Left lung (tissue), 10 donors: ENCODE results near the gene TMEM132A. TPM values are rescaled to one million over a fixed set of nuclear protein-coding genes. Genes with fewer than 3 reads are reported as not detected.

ENCODE experiments used
- ATAC-seq: fragments of 200-7000 bp; cut with Tn5 transposase; one replicate; pipeline ENCODE4 v1.9.1; 2020; ENCODE audit warnings: moderate library complexity
- DNase-seq, 4 donors: peaks; one replicate each; pipeline ENCODE4 v3.0.0-alpha.2; 2013 to 2020
- H3K27ac ChIP-seq, 2 donors: fragments of 200-600 bp; sonication (generic) in 1 of 2; one replicate each; pipeline versions ENCODE4 v1.5.0 to v1.8.0; 2020 to 2021
- H3K27me3 ChIP-seq, 2 donors: fragments of 200-600 bp; sonication (generic) in 1 of 2; one replicate each; pipeline versions ENCODE4 v1.5.0 to v1.8.0; 2020 to 2021
- H3K36me3 ChIP-seq, 2 donors: fragments of 200-600 bp; sonication (generic) in 1 of 2; one replicate each; pipeline versions ENCODE4 v1.5.0 to v1.8.0; 2020 to 2021
- H3K4me1 ChIP-seq, 2 donors: fragments of 200-600 bp; one replicate each; pipeline ENCODE4 v1.8.0; 2021
- H3K4me3 ChIP-seq, 2 donors: fragments of 200-600 bp; sonication (generic) in 1 of 2; one replicate each; pipeline versions ENCODE4 v1.5.0 to v1.8.0; 2020 to 2021; ENCODE audit warnings: mild to moderate bottlenecking in 1 of 2
- H3K9me3 ChIP-seq, 2 donors: fragments of 200-600 bp; sonication (generic) in 1 of 2; one replicate each; pipeline versions ENCODE4 v1.5.0 to v1.8.0; 2020 to 2021
- intact Hi-C, 2 donors: fragments of 100-400 bp; cut with DNase I; formaldehyde crosslinking; loops; one replicate each; pipeline versions ENCODE4 v1.11.2 to v1.14.2; 2022
- polyA plus RNA-seq, 6 donors: library from polyadenylated mRNA; unstranded; fragments of 120-200 nt; gene quantifications; one replicate each; pipeline ENCODE4 v1.2.1, GENCODE V29; 2013; ENCODE audit not compliant: insufficient read length in 6 of 6
- total RNA-seq, 2 donors: library from RNA; stranded (reverse); fragmentation: NEBNext Ultra II Directional; extraction: Animal tissue kit (Norgen Biotek cat#: 25700); gene quantifications; one replicate each; pipeline ENCODE4 v1.2.1, GENCODE V29; 2021
- TF ChIP-seq, protein P1 (sequence below), 2 donors: fragments of 200-600 bp; sonication (generic) in 1 of 2; IDR thresholded peaks; one replicate each; pipeline versions ENCODE4 v1.5.0 to v1.8.0; 2021; ENCODE audit warnings: antibody characterized with exemption in 2 of 2
- donor health status: DM: no; HTN: yes; CAD: no.
- donor health status: DM: no; HTN: no; CAD: no.

TMEM132A gene
- total and polyA plus RNA-seq, 8 donors, result 12.3 to 67.8 (median 43.2) TPM

DNA sequence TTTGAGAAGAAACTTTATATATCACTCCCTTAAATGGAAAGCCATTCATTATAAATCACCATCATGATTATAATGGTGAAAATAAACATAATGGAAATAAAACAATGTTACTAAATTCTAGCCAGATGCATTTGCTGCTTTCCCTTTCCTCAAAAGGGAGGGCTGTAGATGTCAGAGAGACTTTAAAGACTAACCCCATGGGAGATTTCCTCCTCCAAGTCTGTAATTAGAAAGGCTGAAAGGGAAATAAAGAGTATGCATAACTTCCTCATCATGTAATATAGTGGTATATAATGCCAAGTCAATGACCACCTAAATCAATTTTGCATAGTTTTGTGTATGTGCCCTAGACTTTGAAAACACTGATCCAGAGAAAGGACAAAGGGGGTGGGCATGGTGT, 53.6 kb downstream of the TMEM132A start:
- ATAC-seq (no peak), DNase-seq (no peak)
- TF ChIP-seq, protein P1, sequence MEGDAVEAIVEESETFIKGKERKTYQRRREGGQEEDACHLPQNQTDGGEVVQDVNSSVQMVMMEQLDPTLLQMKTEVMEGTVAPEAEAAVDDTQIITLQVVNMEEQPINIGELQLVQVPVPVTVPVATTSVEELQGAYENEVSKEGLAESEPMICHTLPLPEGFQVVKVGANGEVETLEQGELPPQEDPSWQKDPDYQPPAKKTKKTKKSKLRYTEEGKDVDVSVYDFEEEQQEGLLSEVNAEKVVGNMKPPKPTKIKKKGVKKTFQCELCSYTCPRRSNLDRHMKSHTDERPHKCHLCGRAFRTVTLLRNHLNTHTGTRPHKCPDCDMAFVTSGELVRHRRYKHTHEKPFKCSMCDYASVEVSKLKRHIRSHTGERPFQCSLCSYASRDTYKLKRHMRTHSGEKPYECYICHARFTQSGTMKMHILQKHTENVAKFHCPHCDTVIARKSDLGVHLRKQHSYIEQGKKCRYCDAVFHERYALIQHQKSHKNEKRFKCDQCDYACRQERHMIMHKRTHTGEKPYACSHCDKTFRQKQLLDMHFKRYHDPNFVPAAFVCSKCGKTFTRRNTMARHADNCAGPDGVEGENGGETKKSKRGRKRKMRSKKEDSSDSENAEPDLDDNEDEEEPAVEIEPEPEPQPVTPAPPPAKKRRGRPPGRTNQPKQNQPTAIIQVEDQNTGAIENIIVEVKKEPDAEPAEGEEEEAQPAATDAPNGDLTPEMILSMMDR (IDR thresholded peaks at IDR 0.05), result no peak
- Histone ChIP-seq H3K9me3 (no peaks in the 10 kb centered on the region), H3K27me3 (no peaks in the 10 kb centered on the region), H3K4me3 (no peak overlapping the region), H3K27ac (no peak overlapping the region), H3K36me3 (no peaks in the 10 kb centered on the region), H3K4me1 (no peaks in the 10 kb centered on the region)
- intact Hi-C loops, result no loop called here

DNA sequence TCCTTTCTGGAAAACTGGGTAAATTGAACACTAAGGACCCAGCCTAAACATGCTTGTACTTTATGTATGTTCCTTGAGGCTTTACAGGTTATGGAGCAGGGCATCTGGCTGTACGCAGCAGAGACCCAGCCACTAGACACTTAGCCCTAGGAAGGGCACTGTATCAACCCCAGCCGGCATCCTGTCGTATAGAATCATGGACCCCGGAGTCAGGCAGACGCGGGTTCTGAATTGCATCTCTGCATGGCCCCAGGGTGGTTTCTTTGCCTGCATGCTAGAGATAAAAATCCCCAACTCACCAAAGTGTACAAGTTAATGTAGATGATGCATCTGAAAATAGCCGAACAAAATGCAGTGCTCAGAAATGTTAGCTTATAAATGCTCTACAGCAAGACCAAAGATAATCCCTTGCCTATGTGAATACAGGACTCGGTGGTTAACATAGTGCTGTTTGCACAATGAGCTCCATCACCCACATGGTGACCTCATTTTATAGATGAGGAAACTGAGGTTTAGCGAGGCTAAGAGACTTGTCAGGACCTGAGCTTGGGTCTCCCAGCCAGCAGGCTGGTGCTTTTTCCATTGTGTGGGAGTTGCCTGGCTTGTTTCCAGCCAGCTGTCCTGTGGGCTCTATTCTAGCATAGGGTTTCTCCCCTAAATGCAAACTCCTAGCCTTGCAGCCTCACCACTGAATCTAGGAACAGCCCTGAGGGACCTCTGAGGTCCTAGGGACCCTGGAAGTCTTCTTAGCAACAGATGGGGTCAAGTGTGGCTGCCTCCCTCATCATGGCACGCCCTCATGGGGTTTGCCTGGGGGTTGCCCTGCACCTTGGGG, 54.5 kb downstream of the TMEM132A start:
- TF ChIP-seq, protein P1 (IDR thresholded peaks at IDR 0.05), result no peak
- H3K9me3 ChIP-seq, result no peaks in the 10 kb centered on the region
- no peaks in the 10 kb centered on the region for H3K4me1 ChIP-seq
- intact Hi-C loops, result no loop called here
- no peaks in the 10 kb centered on the region for H3K27me3 ChIP-seq
- no peaks in the 10 kb centered on the region for H3K36me3 ChIP-seq
- ATAC-seq (peak; percentile 39), DNase-seq (no peak)
- no peak overlapping the region for H3K4me3 ChIP-seq
- no peak overlapping the region for H3K27ac ChIP-seq

DNA sequence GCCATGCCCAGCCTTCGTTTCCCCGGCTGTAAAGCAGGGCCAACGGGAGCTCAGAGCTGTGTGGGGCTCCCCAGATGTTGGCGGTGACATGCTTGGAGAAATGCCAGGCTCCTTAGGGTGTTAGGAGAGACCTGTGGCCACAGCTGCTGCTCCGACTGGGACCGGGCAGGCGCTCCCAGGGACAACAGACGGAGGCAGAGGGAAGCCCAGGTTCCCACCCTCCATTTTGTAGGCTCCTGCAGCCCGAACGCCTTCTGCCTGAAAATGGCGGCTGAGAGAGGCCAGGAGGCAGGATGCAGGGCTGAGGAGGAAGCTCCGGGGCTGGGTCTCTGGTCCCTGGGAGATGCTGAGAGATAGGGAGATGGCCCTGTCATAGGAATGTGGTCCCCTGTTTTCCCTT, 57.3 kb downstream of the TMEM132A start:
- Histone ChIP-seq H3K27ac (no peak overlapping the region), H3K36me3 (no peaks in the 10 kb centered on the region), H3K4me3 (no peak overlapping the region), H3K4me1 (no peaks in the 10 kb centered on the region), H3K9me3 (no peaks in the 10 kb centered on the region), H3K27me3 (no peaks in the 10 kb centered on the region)
- TF ChIP-seq, protein P1 (IDR thresholded peaks at IDR 0.05), result no peak
- DNase-seq, result no peak
- ATAC-seq, result no peak
- intact Hi-C loops, result no loop called here

DNA sequence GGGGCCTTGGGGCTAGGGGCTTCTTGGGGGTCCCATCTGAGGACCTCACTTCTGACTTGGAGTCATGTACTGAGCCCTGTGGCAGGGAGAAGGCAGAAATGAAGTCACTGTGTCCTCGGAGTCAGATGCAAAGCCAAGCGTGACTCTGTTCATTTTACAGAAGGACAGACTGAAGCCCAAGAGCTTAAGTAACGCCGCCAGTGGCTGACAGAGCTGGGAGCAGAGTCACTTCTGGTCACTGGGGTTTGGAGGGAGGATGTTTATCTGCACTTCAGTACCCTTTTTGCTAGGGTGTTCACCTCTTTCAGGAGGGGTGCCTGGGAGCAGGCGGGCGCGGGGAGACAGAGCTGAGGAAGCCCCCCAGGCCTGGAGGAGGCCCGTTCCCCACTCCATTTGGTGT, 57.9 kb downstream of the TMEM132A start:
- no peak for DNase-seq
- Histone ChIP-seq H3K4me3 (no peak overlapping the region), H3K36me3 (no peaks in the 10 kb centered on the region), H3K9me3 (no peaks in the 10 kb centered on the region), H3K27me3 (no peaks in the 10 kb centered on the region), H3K4me1 (no peaks in the 10 kb centered on the region), H3K27ac (no peak overlapping the region)
- ATAC-seq, result no peak
- TF ChIP-seq, protein P1 (IDR thresholded peaks at IDR 0.05), result no peak
- intact Hi-C loops, result no loop called here

DNA sequence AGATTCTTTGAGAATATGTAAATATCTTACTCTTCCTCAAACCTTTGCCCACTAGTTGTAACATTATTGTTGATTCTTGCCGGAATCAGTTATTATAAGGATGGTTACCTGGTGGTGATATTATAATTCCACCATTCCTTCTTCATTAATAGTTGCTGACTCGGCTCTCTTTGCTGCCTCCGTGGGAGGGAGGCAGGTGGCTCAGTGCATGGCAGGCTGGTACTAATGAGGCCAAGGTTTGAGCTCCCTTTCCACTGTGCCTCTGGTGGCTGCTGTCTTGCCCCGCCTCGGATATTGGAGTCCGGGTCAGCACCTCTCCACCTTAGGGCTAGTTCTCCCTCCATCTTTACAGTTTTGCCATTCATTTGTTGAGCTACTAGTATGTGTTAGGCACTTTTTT, 59.9 kb downstream of the TMEM132A start:
- H3K4me3 ChIP-seq, result no peak overlapping the region
- TF ChIP-seq, protein P1 (IDR thresholded peaks at IDR 0.05), result no peak

More for the DNA sequence above, 59.9 kb downstream of the TMEM132A start:
- Histone ChIP-seq H3K4me1 (no peaks in the 10 kb centered on the region), H3K27ac (no peak overlapping the region), H3K9me3 (no peaks in the 10 kb centered on the region), H3K27me3 (peaks cover 0 to under 1% of the 10 kb centered on the region in 2 donors), H3K36me3 (no peaks in the 10 kb centered on the region)
- DNase-seq (no peak), ATAC-seq (no peak)
- intact Hi-C loops, result no loop called here
